Mesenchymal stem cell (in vitro differentiated cells and primary cell): ENCODE measurements around the gene S100A5.
"Not testable (repeated sequence)": the region's sequence is repeated elsewhere in the genome, so short reads cannot be mapped to it uniquely, and the experiment has no call there.

Experiments used
- DNase-seq: peaks from one replicate; pipeline ENCODE4 v3.0.0-alpha.2; 2013
- H2AFZ ChIP-seq: one replicate; pipeline ENCODE4 v1.6.1; 2013; ENCODE audit warnings: low read depth, mild to moderate bottlenecking, control low read depth, inconsistent platforms, low read length, moderate library complexity
- H2AK5ac ChIP-seq: 2 replicates; pipeline ENCODE4 v1.6.1; 2013; ENCODE audit warnings: low read length, moderate library complexity, mild to moderate bottlenecking, inconsistent platforms; ENCODE audit not compliant: severe bottlenecking
- H2BK120ac ChIP-seq: one replicate; pipeline ENCODE4 v1.6.1; 2013; ENCODE audit warnings: low read depth, mild to moderate bottlenecking, inconsistent platforms, low read length, moderate library complexity
- H2BK12ac ChIP-seq, 2 experiments: one replicate each; pipeline ENCODE4 v1.6.1; 2013; ENCODE audit warnings: inconsistent platforms in 2 of 2, low read length in 2 of 2, mild to moderate bottlenecking in 2 of 2, moderate library complexity in 2 of 2, control low read depth in 1 of 2
- H2BK15ac ChIP-seq: one replicate; pipeline ENCODE4 v1.6.1; 2013; ENCODE audit warnings: mild to moderate bottlenecking, low read depth, inconsistent platforms; ENCODE audit not compliant: poor library complexity, severe bottlenecking
- H2BK5ac ChIP-seq: 2 replicates; pipeline ENCODE4 v1.6.1; 2013; ENCODE audit warnings: low read depth, mild to moderate bottlenecking, low read length, control low read depth, inconsistent platforms; ENCODE audit not compliant: poor library complexity, severe bottlenecking
- H3K14ac ChIP-seq, 2 experiments: one replicate each; pipeline ENCODE4 v1.6.1; 2013; ENCODE audit warnings: inconsistent platforms in 2 of 2, low read length in 2 of 2, control low read depth in 1 of 2, mild to moderate bottlenecking in 1 of 2, moderate library complexity in 1 of 2
- H3K18ac ChIP-seq, 2 experiments: one replicate each; pipeline ENCODE4 v1.6.1; 2013; ENCODE audit warnings: inconsistent platforms in 2 of 2, low read length in 2 of 2, control low read depth in 1 of 2, low read depth in 1 of 2, mild to moderate bottlenecking in 1 of 2
- H3K23ac ChIP-seq, 2 experiments: one replicate each; pipeline ENCODE4 v1.6.1; 2013; ENCODE audit warnings: inconsistent platforms in 2 of 2, low read length in 2 of 2, mild to moderate bottlenecking in 2 of 2, moderate library complexity in 2 of 2, control low read depth in 1 of 2
- H3K27ac ChIP-seq: 2 replicates; pipeline ENCODE4 v1.5.1; 2013; ENCODE audit warnings: mild to moderate bottlenecking, moderate library complexity, low read length, control low read depth, inconsistent platforms; ENCODE audit not compliant: poor library complexity, severe bottlenecking
- H3K27me3 ChIP-seq, 2 experiments: 2 replicates each; pipeline versions ENCODE4 v1.6.1 to v1.7.0; 2013; ENCODE audit warnings: low read length in 2 of 2, mild to moderate bottlenecking in 2 of 2, moderate library complexity in 2 of 2, control low read depth in 1 of 2, inconsistent platforms in 1 of 2; ENCODE audit not compliant: control insufficient read depth in 1 of 2, insufficient read depth in 1 of 2
- H3K36me3 ChIP-seq, 2 experiments: 2 replicates each; pipeline versions ENCODE4 v1.6.1 to v1.7.0; 2013; ENCODE audit warnings: low read length in 2 of 2, control low read depth in 1 of 2, inconsistent platforms in 1 of 2, low read depth in 1 of 2, mild to moderate bottlenecking in 1 of 2; ENCODE audit not compliant: insufficient read depth in 2 of 2, control insufficient read depth in 1 of 2
- H3K4ac ChIP-seq, 2 experiments: one replicate each; pipeline ENCODE4 v1.6.1; 2013; ENCODE audit warnings: inconsistent platforms in 2 of 2, low read length in 2 of 2, mild to moderate bottlenecking in 2 of 2, moderate library complexity in 2 of 2, control low read depth in 1 of 2, low read depth in 1 of 2
- H3K4me1 ChIP-seq: 2 replicates; pipeline ENCODE4 v1.6.1; 2013; ENCODE audit warnings: low read depth, low read length, control low read depth; ENCODE audit not compliant: control insufficient read depth, insufficient read depth
- H3K4me2 ChIP-seq: 2 replicates; pipeline ENCODE4 v1.6.1; 2013; ENCODE audit warnings: low read length, mild to moderate bottlenecking, inconsistent platforms; ENCODE audit not compliant: poor library complexity, severe bottlenecking
- H3K4me3 ChIP-seq, 2 experiments: 2 replicates each; pipeline versions ENCODE4 v1.5.1 to v1.7.0; 2013; ENCODE audit warnings: low read length in 2 of 2, mild to moderate bottlenecking in 2 of 2, control low read depth in 1 of 2, low read depth in 1 of 2; ENCODE audit not compliant: insufficient read depth in 1 of 2
- H3K79me1 ChIP-seq: replicated peaks from 2 replicates; pipeline ENCODE4 v1.6.1; 2013; ENCODE audit warnings: mild to moderate bottlenecking, control low read depth, low read length, inconsistent platforms; ENCODE audit not compliant: poor library complexity, severe bottlenecking
- H3K9ac ChIP-seq: 2 replicates; pipeline ENCODE4 v1.7.0; 2013; ENCODE audit warnings: mild to moderate bottlenecking, low read length, moderate library complexity
- H3K9me3 ChIP-seq: 2 replicates; pipeline ENCODE4 v1.7.0; 2013; ENCODE audit warnings: mild to moderate bottlenecking, low read length; ENCODE audit not compliant: control insufficient read depth
- H4K8ac ChIP-seq: one replicate; pipeline ENCODE4 v1.6.1; 2013; ENCODE audit warnings: inconsistent platforms, mild to moderate bottlenecking, low read length, moderate library complexity
- H4K91ac ChIP-seq: one replicate; pipeline ENCODE4 v1.6.1; 2013; ENCODE audit warnings: mild to moderate bottlenecking, low read length, inconsistent platforms
- whole genome bisulfite sequencing: methylation state at CpG from one replicate; pipeline ENCODE4 v1.1.7; 2013; ENCODE audit warnings: mixed read lengths; 5-methylcytosine and 5-hydroxymethylcytosine counted together

The S100A5 gene

DNA sequence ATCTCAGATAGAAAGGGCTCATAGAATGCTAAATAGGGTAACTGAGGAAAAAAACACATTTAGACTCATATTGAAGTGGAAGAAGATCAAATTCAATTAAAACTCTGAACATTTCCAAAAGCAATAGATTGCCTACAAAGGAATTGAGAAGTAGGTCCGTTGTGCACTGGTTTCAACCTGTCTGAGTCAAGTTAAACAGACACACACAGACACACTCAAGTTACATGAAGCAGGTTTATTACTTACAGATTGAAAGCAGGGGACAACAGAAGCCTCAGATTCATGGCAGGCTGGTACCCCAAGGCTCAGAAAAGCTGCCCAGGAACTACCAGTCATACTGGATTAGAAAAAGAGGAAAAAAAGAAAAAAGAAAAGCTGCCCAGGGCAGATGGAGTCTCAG, 45.6 kb upstream of the S100A5 start:
- DNase-seq, result no peak
- H3K23ac ChIP-seq, result no peak overlapping the region
- no peak overlapping the region for H4K8ac ChIP-seq
- no peak overlapping the region for H3K4me3 ChIP-seq
- H3K27me3 ChIP-seq, result no peaks in the 10 kb centered on the region
- no peaks in the 10 kb centered on the region for H3K9me3 ChIP-seq
- H2AK5ac ChIP-seq, result no peak overlapping the region
- no peak overlapping the region for H3K9ac ChIP-seq
- no peak overlapping the region for H3K14ac ChIP-seq
- no peak overlapping the region for H3K18ac ChIP-seq
- H3K4ac ChIP-seq, result no peak overlapping the region
- H3K4me2 ChIP-seq, result no peak overlapping the region
- H3K27ac ChIP-seq, result no peak overlapping the region
- no peaks in the 10 kb centered on the region for H3K4me1 ChIP-seq
- no peak overlapping the region for H2BK12ac ChIP-seq
- WGBS, result 67% methylated on average over 1 of the region's 1 CpG
- H2BK5ac ChIP-seq, result no peak overlapping the region
- no peak overlapping the region for H2BK120ac ChIP-seq
- H4K91ac ChIP-seq, result no peak overlapping the region
- no peaks in the 10 kb centered on the region for H3K36me3 ChIP-seq
- H2BK15ac ChIP-seq, result no peak overlapping the region
- H3K79me1 ChIP-seq, result no peaks in the 10 kb centered on the region
- no peak overlapping the region for H2AFZ ChIP-seq

DNA sequence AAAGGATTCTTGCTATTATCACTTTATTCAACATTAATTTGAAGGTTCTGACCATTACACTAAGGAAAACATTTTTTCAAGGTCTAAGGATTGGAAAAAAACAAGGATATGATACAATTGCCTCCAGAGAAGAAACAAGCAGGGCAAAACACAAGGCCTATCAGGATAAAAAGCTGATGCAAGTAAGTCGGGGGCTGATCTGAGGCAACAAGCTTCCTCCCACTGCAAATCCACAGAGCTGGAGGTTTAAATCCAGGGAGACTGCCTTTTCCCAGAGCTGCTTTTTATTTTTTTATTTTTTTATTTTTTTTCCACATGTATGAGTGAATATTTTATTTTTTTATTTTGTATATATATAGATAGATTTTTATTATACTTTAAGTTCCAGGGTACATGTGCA, 44.3 kb upstream of the S100A5 start:
- Histone ChIP-seq H3K4me2 (no peak overlapping the region), H3K27ac (no peak overlapping the region), H2AK5ac (no peak overlapping the region), H2BK15ac (no peak overlapping the region), H2BK120ac (no peak overlapping the region), H3K9me3 (no peaks in the 10 kb centered on the region), H3K4me1 (no peaks in the 10 kb centered on the region), H4K8ac (no peak overlapping the region), H3K36me3 (no peaks in the 10 kb centered on the region), H3K4me3 (no peak overlapping the region), H3K27me3 (no peaks in the 10 kb centered on the region), H2AFZ (no peak overlapping the region), H3K9ac (no peak overlapping the region), H3K4ac (no peak overlapping the region), H3K79me1 (no peaks in the 10 kb centered on the region), H3K23ac (no peak overlapping the region), H3K14ac (no peak overlapping the region), H2BK5ac (no peak overlapping the region), H2BK12ac (no peak overlapping the region), H3K18ac (no peak overlapping the region), H4K91ac (no peak overlapping the region)
- no peak for DNase-seq
- WGBS, result 92% methylated on average over 1 of the region's 1 CpG

DNA sequence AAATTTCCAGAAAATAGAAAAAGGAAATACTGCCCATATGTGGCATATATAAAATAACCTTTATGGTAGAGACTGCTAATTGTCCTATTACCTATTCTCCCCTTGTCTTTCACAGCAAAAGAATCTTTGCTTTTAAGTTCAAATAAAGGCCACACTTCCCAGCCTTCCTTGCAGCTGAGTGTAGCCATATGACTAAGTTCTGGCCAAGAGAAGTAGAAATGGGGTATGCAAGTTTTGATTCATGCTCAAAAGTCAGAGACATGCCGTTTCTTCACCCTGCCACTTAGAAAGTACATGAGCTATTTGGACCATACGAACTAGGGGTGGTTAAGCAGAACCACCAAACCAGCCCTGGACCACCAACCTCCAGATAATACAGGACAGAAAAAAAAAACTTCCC, 43.2 kb upstream of the S100A5 start:
- WGBS, result 85% methylated on average over 2 of the region's 2 CpGs
- H2BK12ac ChIP-seq, result no peak overlapping the region
- no peak overlapping the region for H2BK120ac ChIP-seq
- H2BK5ac ChIP-seq, result no peak overlapping the region
- H3K23ac ChIP-seq, result no peak overlapping the region
- no peak overlapping the region for H3K18ac ChIP-seq
- no peak overlapping the region for H2AK5ac ChIP-seq
- H4K91ac ChIP-seq, result no peak overlapping the region
- no peaks in the 10 kb centered on the region for H3K36me3 ChIP-seq
- no peak for DNase-seq
- H2BK15ac ChIP-seq, result no peak overlapping the region
- no peak overlapping the region for H3K14ac ChIP-seq
- H3K27me3 ChIP-seq, result no peaks in the 10 kb centered on the region
- no peak overlapping the region for H2AFZ ChIP-seq
- H3K79me1 ChIP-seq, result no peaks in the 10 kb centered on the region
- H3K4me1 ChIP-seq, result peaks cover under 1% of the 10 kb centered on the region
- no peak overlapping the region for H3K4me3 ChIP-seq
- H3K4me2 ChIP-seq, result no peak overlapping the region
- no peak overlapping the region for H3K9ac ChIP-seq
- no peak overlapping the region for H3K27ac ChIP-seq
- no peak overlapping the region for H3K4ac ChIP-seq
- H3K9me3 ChIP-seq, result no peaks in the 10 kb centered on the region
- H4K8ac ChIP-seq, result no peak overlapping the region

DNA sequence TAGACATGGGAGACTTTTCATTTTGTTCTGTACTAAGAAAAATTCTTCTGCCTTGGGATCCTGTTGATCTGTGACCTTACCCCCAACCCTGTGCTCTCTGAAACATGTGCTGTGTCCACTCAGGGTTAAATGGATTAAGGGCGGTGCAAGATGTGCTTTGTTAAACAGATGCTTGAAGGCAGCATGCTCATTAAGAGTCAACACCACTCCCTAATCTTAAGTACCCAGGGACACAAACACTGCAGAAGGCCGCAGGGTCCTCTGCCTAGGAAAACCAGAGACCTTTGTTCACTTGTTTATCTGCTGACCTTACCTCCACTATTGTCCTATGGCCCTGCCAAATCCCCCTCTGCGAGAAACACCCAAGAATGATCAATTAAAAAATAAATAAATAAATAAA, 42.8 kb upstream of the S100A5 start:
- H4K91ac ChIP-seq, H3K4me1 ChIP-seq, H2BK15ac ChIP-seq, H3K79me1 ChIP-seq, H3K9ac ChIP-seq, H2BK12ac ChIP-seq, H2AFZ ChIP-seq, H3K27ac ChIP-seq, H3K23ac ChIP-seq, H4K8ac ChIP-seq, H2BK5ac ChIP-seq, H3K4me2 ChIP-seq, H2AK5ac ChIP-seq, H2BK120ac ChIP-seq, H3K14ac ChIP-seq, H3K18ac ChIP-seq, H3K9me3 ChIP-seq, H3K4ac ChIP-seq, H3K4me3 ChIP-seq, H3K36me3 ChIP-seq, H3K27me3 ChIP-seq, DNase-seq: not testable (repeated sequence)
- 67% methylated on average over 1 of the region's 3 CpGs for WGBS
